K562 (cell line): ENCODE data around the gene GRB2. TPM values are rescaled to one million over a fixed set of nuclear protein-coding genes. Genes with fewer than 3 reads are reported as not detected.

Experiments used
- ATF1 ChIP-seq, 2 experiments: fragments of 450-650 bp in 1 of 2; IDR thresholded peaks; 2 replicates each; pipeline ENCODE4 v1.6.1; 2016; ENCODE audit warnings: missing compliant biosample characterization in 1 of 2, missing genetic modification characterization in 1 of 2
- FOS ChIP-seq: IDR thresholded peaks from 3 replicates; pipeline ENCODE4 v1.6.1; 2011; ENCODE audit not compliant: insufficient read length; ENCODE audit errors: extremely low read depth
- HMG20A ChIP-seq: fragments of 450-650 bp; formaldehyde crosslinking; conservative IDR thresholded peaks from 2 replicates; pipeline ENCODE4 v1.4.0; 2020; ENCODE audit warnings: mild to moderate bottlenecking, mixed read lengths
- MYBL2 ChIP-seq, 2 experiments: fragments of 450-650 bp in 1 of 2; sonication (generic) in 1 of 2; formaldehyde crosslinking in 1 of 2; IDR thresholded peaks; 2 replicates each; pipeline versions ENCODE4 v1.6.1 to v1.8.1; 2017 to 2022; ENCODE audit warnings: borderline replicate concordance in 1 of 2, inconsistent platforms in 1 of 2, low read depth in 1 of 2, mild to moderate bottlenecking in 1 of 2, missing genetic modification reagents in 1 of 2, moderate library complexity in 1 of 2
- SIN3A ChIP-seq, 2 experiments: fragments of 150-350 bp in 1 of 2; IDR thresholded peaks; 2 replicates each; pipeline ENCODE4 v1.6.1; 2011 to 2016; ENCODE audit warnings: borderline replicate concordance in 2 of 2, low read depth in 2 of 2, low read length in 2 of 2, mild to moderate bottlenecking in 2 of 2, moderate library complexity in 2 of 2; ENCODE audit not compliant: control insufficient read depth in 1 of 2
- ZNF589 ChIP-seq: fragments of 200-800 bp; sonication (Bioruptor generic); IDR thresholded peaks from 2 replicates; pipeline ENCODE4 v1.6.1; 2016; ENCODE audit warnings: low read depth, missing genetic modification characterization, missing compliant biosample characterization
- ZNF830 ChIP-seq: fragments of 250-450 bp; sonication (Bioruptor Pico); IDR thresholded peaks from 2 replicates; pipeline ENCODE4 v1.5.0; 2021; ENCODE audit warnings: mild to moderate bottlenecking
- polyA plus RNA-seq, 8 experiments: library from polyadenylated mRNA; depleted of rRNA in 4 of 8; stranded (reverse) in 5 of 8; unstranded in 3 of 8; fragments of >200 nt; fragmentation: Nextera tagmentation in 2 of 8; fragmentation: Illumina TruSeq in 1 of 8; extraction: Ambion mirVana in 2 of 8; extraction: Trizol in 1 of 8; gene quantifications; 2 replicates each; pipeline versions ENCODE4 v1.2.1 to v1.2.3, GENCODE V29; 2011 to 2014; ENCODE audit warnings: inconsistent platforms in 1 of 8, missing spikeins in 1 of 8
- total RNA-seq, 7 experiments: library from RNA; depleted of rRNA in 6 of 7; stranded (reverse); fragments of >200 nt in 6 of 7; fragmentation: Illumina TruSeq in 2 of 7; extraction: Trizol in 2 of 7; gene quantifications; 2 replicates each; pipeline versions ENCODE4 v1.2.1 to v1.2.3, GENCODE V29; 2011 to 2021; ENCODE audit warnings: low replicate concordance in 1 of 7
- TF ChIP-seq, protein P1 (sequence below): fragments of 450-650 bp; IDR thresholded peaks from 2 replicates; pipeline ENCODE4 v1.6.1; 2016; ENCODE audit warnings: mild to moderate bottlenecking, moderate library complexity
- TF ChIP-seq, protein P2 (sequence below): fragments of 250-450 bp; sonication (Bioruptor Pico); IDR thresholded peaks from 2 replicates; pipeline ENCODE4 v1.8.0; 2021; ENCODE audit warnings: moderate library complexity, mild to moderate bottlenecking, inconsistent platforms
- TF ChIP-seq, protein P3 (sequence below): fragments of 450-650 bp; IDR thresholded peaks from 2 replicates; pipeline ENCODE4 v1.6.1; 2017; ENCODE audit warnings: mild to moderate bottlenecking, moderate library complexity
- TF ChIP-seq, protein P4 (sequence below): fragments of 150-350 bp; conservative IDR thresholded peaks from 2 replicates; pipeline ENCODE4 v1.6.1; 2014; ENCODE audit warnings: low read length

Gene GRB2
- total and polyA plus RNA-seq, 9 of the 15 experiments (the other 6 are each of a cell fraction or from before 2014, with no cell fraction given) = 57.2 to 136 (median 84.8) TPM

DNA sequence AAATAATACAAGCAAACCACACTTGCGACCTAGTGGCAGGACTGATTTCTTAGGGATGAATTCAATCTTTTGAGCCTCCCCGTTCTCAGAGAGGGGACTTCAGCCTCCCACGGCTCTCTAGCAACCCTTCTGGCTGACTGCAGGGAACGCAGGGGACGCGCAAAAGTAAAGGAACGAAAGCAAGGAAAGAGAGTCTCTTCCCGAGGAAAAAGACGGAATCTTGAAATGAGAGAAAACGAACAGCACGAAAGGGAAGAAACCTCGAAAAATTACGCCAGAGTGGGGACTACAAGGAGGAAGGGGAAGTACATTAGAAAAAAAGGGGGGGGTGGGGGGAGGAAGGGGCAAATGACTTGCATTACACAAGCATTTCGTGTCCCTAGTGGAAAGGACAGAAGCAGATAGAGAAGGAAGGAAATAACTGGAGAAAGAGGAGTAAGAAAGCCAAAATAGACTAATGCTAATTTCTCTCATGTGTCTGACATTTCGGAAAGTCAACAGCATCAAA is 1.2 kb downstream of the GRB2 start (continued):
- TF ChIP-seq, protein P1, sequence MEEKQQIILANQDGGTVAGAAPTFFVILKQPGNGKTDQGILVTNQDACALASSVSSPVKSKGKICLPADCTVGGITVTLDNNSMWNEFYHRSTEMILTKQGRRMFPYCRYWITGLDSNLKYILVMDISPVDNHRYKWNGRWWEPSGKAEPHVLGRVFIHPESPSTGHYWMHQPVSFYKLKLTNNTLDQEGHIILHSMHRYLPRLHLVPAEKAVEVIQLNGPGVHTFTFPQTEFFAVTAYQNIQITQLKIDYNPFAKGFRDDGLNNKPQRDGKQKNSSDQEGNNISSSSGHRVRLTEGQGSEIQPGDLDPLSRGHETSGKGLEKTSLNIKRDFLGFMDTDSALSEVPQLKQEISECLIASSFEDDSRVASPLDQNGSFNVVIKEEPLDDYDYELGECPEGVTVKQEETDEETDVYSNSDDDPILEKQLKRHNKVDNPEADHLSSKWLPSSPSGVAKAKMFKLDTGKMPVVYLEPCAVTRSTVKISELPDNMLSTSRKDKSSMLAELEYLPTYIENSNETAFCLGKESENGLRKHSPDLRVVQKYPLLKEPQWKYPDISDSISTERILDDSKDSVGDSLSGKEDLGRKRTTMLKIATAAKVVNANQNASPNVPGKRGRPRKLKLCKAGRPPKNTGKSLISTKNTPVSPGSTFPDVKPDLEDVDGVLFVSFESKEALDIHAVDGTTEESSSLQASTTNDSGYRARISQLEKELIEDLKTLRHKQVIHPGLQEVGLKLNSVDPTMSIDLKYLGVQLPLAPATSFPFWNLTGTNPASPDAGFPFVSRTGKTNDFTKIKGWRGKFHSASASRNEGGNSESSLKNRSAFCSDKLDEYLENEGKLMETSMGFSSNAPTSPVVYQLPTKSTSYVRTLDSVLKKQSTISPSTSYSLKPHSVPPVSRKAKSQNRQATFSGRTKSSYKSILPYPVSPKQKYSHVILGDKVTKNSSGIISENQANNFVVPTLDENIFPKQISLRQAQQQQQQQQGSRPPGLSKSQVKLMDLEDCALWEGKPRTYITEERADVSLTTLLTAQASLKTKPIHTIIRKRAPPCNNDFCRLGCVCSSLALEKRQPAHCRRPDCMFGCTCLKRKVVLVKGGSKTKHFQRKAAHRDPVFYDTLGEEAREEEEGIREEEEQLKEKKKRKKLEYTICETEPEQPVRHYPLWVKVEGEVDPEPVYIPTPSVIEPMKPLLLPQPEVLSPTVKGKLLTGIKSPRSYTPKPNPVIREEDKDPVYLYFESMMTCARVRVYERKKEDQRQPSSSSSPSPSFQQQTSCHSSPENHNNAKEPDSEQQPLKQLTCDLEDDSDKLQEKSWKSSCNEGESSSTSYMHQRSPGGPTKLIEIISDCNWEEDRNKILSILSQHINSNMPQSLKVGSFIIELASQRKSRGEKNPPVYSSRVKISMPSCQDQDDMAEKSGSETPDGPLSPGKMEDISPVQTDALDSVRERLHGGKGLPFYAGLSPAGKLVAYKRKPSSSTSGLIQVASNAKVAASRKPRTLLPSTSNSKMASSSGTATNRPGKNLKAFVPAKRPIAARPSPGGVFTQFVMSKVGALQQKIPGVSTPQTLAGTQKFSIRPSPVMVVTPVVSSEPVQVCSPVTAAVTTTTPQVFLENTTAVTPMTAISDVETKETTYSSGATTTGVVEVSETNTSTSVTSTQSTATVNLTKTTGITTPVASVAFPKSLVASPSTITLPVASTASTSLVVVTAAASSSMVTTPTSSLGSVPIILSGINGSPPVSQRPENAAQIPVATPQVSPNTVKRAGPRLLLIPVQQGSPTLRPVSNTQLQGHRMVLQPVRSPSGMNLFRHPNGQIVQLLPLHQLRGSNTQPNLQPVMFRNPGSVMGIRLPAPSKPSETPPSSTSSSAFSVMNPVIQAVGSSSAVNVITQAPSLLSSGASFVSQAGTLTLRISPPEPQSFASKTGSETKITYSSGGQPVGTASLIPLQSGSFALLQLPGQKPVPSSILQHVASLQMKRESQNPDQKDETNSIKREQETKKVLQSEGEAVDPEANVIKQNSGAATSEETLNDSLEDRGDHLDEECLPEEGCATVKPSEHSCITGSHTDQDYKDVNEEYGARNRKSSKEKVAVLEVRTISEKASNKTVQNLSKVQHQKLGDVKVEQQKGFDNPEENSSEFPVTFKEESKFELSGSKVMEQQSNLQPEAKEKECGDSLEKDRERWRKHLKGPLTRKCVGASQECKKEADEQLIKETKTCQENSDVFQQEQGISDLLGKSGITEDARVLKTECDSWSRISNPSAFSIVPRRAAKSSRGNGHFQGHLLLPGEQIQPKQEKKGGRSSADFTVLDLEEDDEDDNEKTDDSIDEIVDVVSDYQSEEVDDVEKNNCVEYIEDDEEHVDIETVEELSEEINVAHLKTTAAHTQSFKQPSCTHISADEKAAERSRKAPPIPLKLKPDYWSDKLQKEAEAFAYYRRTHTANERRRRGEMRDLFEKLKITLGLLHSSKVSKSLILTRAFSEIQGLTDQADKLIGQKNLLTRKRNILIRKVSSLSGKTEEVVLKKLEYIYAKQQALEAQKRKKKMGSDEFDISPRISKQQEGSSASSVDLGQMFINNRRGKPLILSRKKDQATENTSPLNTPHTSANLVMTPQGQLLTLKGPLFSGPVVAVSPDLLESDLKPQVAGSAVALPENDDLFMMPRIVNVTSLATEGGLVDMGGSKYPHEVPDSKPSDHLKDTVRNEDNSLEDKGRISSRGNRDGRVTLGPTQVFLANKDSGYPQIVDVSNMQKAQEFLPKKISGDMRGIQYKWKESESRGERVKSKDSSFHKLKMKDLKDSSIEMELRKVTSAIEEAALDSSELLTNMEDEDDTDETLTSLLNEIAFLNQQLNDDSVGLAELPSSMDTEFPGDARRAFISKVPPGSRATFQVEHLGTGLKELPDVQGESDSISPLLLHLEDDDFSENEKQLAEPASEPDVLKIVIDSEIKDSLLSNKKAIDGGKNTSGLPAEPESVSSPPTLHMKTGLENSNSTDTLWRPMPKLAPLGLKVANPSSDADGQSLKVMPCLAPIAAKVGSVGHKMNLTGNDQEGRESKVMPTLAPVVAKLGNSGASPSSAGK = no peak
- TF ChIP-seq, protein P2, sequence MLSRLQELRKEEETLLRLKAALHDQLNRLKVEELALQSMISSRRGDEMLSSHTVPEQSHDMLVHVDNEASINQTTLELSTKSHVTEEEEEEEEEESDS = no peak
- TF ChIP-seq, protein P3, sequence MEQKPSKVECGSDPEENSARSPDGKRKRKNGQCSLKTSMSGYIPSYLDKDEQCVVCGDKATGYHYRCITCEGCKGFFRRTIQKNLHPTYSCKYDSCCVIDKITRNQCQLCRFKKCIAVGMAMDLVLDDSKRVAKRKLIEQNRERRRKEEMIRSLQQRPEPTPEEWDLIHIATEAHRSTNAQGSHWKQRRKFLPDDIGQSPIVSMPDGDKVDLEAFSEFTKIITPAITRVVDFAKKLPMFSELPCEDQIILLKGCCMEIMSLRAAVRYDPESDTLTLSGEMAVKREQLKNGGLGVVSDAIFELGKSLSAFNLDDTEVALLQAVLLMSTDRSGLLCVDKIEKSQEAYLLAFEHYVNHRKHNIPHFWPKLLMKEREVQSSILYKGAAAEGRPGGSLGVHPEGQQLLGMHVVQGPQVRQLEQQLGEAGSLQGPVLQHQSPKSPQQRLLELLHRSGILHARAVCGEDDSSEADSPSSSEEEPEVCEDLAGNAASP = no peak
- TF ChIP-seq ZNF589 = no peak
- TF ChIP-seq ZNF830 (CRISPR knock-in tag) = no peak
- TF ChIP-seq, protein P4, sequence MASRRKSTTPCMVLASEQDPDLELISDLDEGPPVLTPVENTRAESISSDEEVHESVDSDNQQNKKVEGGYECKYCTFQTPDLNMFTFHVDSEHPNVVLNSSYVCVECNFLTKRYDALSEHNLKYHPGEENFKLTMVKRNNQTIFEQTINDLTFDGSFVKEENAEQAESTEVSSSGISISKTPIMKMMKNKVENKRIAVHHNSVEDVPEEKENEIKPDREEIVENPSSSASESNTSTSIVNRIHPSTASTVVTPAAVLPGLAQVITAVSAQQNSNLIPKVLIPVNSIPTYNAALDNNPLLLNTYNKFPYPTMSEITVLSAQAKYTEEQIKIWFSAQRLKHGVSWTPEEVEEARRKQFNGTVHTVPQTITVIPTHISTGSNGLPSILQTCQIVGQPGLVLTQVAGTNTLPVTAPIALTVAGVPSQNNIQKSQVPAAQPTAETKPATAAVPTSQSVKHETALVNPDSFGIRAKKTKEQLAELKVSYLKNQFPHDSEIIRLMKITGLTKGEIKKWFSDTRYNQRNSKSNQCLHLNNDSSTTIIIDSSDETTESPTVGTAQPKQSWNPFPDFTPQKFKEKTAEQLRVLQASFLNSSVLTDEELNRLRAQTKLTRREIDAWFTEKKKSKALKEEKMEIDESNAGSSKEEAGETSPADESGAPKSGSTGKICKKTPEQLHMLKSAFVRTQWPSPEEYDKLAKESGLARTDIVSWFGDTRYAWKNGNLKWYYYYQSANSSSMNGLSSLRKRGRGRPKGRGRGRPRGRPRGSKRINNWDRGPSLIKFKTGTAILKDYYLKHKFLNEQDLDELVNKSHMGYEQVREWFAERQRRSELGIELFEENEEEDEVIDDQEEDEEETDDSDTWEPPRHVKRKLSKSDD = no peak
- TF ChIP-seq HMG20A (CRISPR knock-in tag) = no peak
- no peak for TF ChIP-seq FOS
- TF ChIP-seq SIN3A (IDR thresholded peaks at IDR 0.05; ENCODE audit: borderline replicate concordance in 2 of 2, control insufficient read depth in 1 of 2, low read depth in 2 of 2, low read length in 2 of 2) = peak in 1 of 2 experiments; percentile 59; a peak in 2 of 4 replicates
- no peak for TF ChIP-seq MYBL2 (IDR thresholded peaks at IDR 0.05; ENCODE audit: low read depth)
- no peak for TF ChIP-seq MYBL2 (CRISPR knock-in tag; IDR thresholded peaks at IDR 0.05; ENCODE audit: borderline replicate concordance)
- TF ChIP-seq ATF1 (CRISPR knock-in tag; IDR thresholded peaks at IDR 0.05) = no peak
- TF ChIP-seq ATF1 (tag; IDR thresholded peaks at IDR 0.05) = no peak
